GM18511 (cell line): Measurements from ENCODE around the gene GPR84.

Experiments
- ATAC-seq: cut with Tn5 transposase; IDR thresholded peaks from one replicate; pipeline ENCODE4 v1.9.1; 2021; ENCODE audit warnings: mild to moderate bottlenecking, moderate library complexity; ENCODE audit not compliant: unreplicated experiment

GPR84 gene

GRCh38 chr12:54364413-54364812 is at the start of gene GPR84:
GPR84 (minus strand) TSS chr12:54364486; CDS start chr12:54363851, 635 bp downstream.
- no peak for ATAC-seq

GRCh38 chr12:54413284-54414190 is 49.3 kb upstream of the GPR84 start:
- peak; percentile 68 for ATAC-seq

GRCh38 chr12:54412786-54413185 is 48.5 kb upstream of the GPR84 start:
- ATAC-seq = peak; percentile 29

- ATAC-seq = no peak
Measured at GRCh38 chr12:54412348-54412747, 48.1 kb upstream of the GPR84 start.

GRCh38 chr12:54411391-54412241 is 47.3 kb upstream of the GPR84 start:
- no peak for ATAC-seq

- no peak for ATAC-seq
Measured at GRCh38 chr12:54409267-54409666, 45.0 kb upstream of the GPR84 start.

GRCh38 chr12:54407183-54407905 is 43.1 kb upstream of the GPR84 start:
- ATAC-seq = no peak

GRCh38 chr12:54405573-54405972 is 41.3 kb upstream of the GPR84 start:
- no peak for ATAC-seq

- ATAC-seq = no peak
Measured at GRCh38 chr12:54405106-54405505, 40.8 kb upstream of the GPR84 start.

GRCh38 chr12:54404061-54405004 is 40.0 kb upstream of the GPR84 start:
- no peak for ATAC-seq

GRCh38 chr12:54401119-54401518 is 36.8 kb upstream of the GPR84 start:
- no peak for ATAC-seq

GRCh38 chr12:54398995-54399793 is 34.9 kb upstream of the GPR84 start:
- ATAC-seq = peak; percentile 83

GRCh38 chr12:54398218-54398617 is 33.9 kb upstream of the GPR84 start:
- ATAC-seq = no peak

- ATAC-seq = no peak
Measured at GRCh38 chr12:54397157-54397556, 32.9 kb upstream of the GPR84 start.

- no peak for ATAC-seq
Measured at GRCh38 chr12:54395545-54395944, 31.3 kb upstream of the GPR84 start.

GRCh38 chr12:54394986-54395385 is 30.7 kb upstream of the GPR84 start:
- ATAC-seq = no peak

GRCh38 chr12:54394281-54394719 is 30.0 kb upstream of the GPR84 start:
- no peak for ATAC-seq

GRCh38 chr12:54393743-54394142 is 29.5 kb upstream of the GPR84 start:
- no peak for ATAC-seq

- ATAC-seq = no peak
Measured at GRCh38 chr12:54393207-54393609, 28.9 kb upstream of the GPR84 start.
